WERI-Rb-1 (cell line): Measurements from ENCODE around the gene LRRC27.

ENCODE experiments used
- DNase-seq: peaks from one replicate; pipeline ENCODE4 v3.0.0-alpha.2; 2020
- H3K27ac ChIP-seq: fragments of 250-450 bp; sonication (Bioruptor Pico); 2 replicates; pipeline ENCODE4 v1.5.1; 2020; ENCODE audit warnings: mild to moderate bottlenecking, moderate library complexity
- H3K27me3 ChIP-seq: fragments of 250-450 bp; sonication (Bioruptor Pico); 2 replicates; pipeline ENCODE4 v1.5.1; 2021; ENCODE audit warnings: mild to moderate bottlenecking, low read depth, moderate library complexity; ENCODE audit not compliant: insufficient read depth, severe bottlenecking
- H3K36me3 ChIP-seq: fragments of 250-450 bp; sonication (Bioruptor Pico); 2 replicates; pipeline ENCODE4 v1.5.1; 2020; ENCODE audit warnings: mild to moderate bottlenecking, moderate library complexity
- H3K4me3 ChIP-seq: 2 replicates; pipeline ENCODE4 v1.5.1; 2011; ENCODE audit warnings: low read depth, mild to moderate bottlenecking, control low read depth, low read length
- H3K9me3 ChIP-seq: fragments of 250-450 bp; sonication (Bioruptor Pico); 2 replicates; pipeline ENCODE4 v1.5.1; 2021; ENCODE audit warnings: mild to moderate bottlenecking, moderate library complexity; ENCODE audit not compliant: severe bottlenecking
- TF ChIP-seq, protein P1 (sequence below): IDR thresholded peaks from 2 replicates; pipeline ENCODE4 v1.5.1; 2011; ENCODE audit warnings: low read depth, mild to moderate bottlenecking, control low read depth, inconsistent platforms, low read length

Gene LRRC27

GRCh38 chr10:132427006-132427771, 95.2 kb downstream of the LRRC27 start:
- TF ChIP-seq, protein P1, sequence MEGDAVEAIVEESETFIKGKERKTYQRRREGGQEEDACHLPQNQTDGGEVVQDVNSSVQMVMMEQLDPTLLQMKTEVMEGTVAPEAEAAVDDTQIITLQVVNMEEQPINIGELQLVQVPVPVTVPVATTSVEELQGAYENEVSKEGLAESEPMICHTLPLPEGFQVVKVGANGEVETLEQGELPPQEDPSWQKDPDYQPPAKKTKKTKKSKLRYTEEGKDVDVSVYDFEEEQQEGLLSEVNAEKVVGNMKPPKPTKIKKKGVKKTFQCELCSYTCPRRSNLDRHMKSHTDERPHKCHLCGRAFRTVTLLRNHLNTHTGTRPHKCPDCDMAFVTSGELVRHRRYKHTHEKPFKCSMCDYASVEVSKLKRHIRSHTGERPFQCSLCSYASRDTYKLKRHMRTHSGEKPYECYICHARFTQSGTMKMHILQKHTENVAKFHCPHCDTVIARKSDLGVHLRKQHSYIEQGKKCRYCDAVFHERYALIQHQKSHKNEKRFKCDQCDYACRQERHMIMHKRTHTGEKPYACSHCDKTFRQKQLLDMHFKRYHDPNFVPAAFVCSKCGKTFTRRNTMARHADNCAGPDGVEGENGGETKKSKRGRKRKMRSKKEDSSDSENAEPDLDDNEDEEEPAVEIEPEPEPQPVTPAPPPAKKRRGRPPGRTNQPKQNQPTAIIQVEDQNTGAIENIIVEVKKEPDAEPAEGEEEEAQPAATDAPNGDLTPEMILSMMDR = 0 out of 2 replicates have a peak, but pooled peaks have one; percentile 13

DNA sequence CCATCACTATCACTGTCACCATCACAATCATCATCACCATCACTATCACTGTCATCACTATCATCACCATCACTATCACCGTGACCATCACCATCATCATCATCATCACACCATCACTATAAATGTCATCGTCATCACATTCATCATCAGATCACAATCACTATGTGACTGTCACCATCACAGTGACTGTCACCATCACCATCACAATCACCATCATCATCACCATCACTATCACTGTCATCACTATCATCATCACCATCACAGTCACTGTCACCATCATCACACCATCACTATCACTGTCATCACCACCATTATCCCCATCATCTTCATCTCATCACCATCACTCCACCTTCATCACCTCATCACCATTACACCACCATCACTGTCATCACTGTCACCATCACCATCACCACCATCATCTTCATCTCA, 96.0 kb downstream of the LRRC27 start:
- Histone ChIP-seq H3K27ac (no peak overlapping the region), H3K27me3 (no peaks in the 10 kb centered on the region), H3K36me3 (no peaks in the 10 kb centered on the region), H3K4me3 (no peak overlapping the region), H3K9me3 (no peaks in the 10 kb centered on the region)
- no peak for DNase-seq
- TF ChIP-seq, protein P1 = no peak

More at GRCh38 chr10:132427006-132427771, 95.2 kb downstream of the LRRC27 start:
- no peaks in the 10 kb centered on the region for H3K36me3 ChIP-seq
- H3K27me3 ChIP-seq = no peaks in the 10 kb centered on the region
- no peak overlapping the region for H3K4me3 ChIP-seq
- H3K27ac ChIP-seq = no peak overlapping the region
- DNase-seq = no peak
- no peaks in the 10 kb centered on the region for H3K9me3 ChIP-seq

GRCh38 chr10:132428486-132428995, 96.5 kb downstream of the LRRC27 start:
- H3K36me3 ChIP-seq = no peaks in the 10 kb centered on the region
- DNase-seq = no peak
- H3K9me3 ChIP-seq = no peaks in the 10 kb centered on the region
- no peak overlapping the region for H3K27ac ChIP-seq
- no peak overlapping the region for H3K4me3 ChIP-seq
- TF ChIP-seq, protein P1 = no peak
- H3K27me3 ChIP-seq = no peaks in the 10 kb centered on the region
